Right lung (tissue), 5 donors: ENCODE data around the gene IKZF2. TPM values are rescaled to one million over a fixed set of nuclear protein-coding genes. Genes with fewer than 3 reads are reported as not detected.

Source experiments
- DNase-seq, 2 donors: peaks; one replicate each; pipeline ENCODE4 v3.0.0-alpha.2; 2013
- polyA plus RNA-seq, 5 donors: library from polyadenylated mRNA; unstranded; fragments of 120-200 nt; gene quantifications; one replicate each; pipeline versions ENCODE4 v1.2.1 to v1.2.3, GENCODE V29; 2013; ENCODE audit warnings: inconsistent platforms in 1 of 5, low replicate concordance in 1 of 5; ENCODE audit not compliant: insufficient read length in 5 of 5, insufficient read depth in 1 of 5

IKZF2 gene
- polyA plus RNA-seq, 5 donors, result 5.7 to 15.5 (median 14.7) TPM

DNA sequence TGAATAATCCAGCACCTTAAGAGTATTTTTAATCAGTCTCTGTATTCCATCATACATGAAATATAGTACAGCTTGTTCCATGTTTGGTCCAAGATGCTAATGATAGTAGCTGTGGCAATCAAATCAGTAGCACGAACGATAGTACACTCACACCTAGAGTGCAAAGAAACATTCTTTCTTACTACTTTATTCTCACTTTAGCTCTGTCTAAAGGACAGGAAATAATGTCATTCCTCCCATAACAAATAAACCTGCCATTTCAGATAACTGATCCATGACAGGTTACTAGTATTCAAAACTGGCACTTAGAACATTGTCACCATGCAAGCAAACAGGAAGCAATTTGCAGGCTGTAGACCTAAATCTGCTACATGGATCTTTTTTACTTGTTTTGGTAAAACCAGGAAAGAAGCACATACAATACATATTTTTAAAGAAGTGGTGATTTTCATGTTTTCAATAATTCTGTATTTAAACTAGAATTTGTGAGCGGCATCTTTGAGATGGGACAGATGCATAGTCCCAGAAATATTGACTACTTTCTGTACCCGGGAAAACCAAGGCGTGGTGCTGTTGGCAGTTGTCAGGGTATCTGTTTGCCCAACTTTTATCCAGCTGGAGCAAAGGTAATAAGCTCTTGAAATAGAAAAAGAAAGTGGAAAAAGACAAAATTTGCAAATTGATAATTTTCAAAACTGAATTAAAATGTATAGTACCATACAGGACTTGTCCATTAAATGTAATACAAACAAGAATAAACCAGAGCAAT, 49.5 kb downstream of the IKZF2 start:
- no peak for DNase-seq

DNA sequence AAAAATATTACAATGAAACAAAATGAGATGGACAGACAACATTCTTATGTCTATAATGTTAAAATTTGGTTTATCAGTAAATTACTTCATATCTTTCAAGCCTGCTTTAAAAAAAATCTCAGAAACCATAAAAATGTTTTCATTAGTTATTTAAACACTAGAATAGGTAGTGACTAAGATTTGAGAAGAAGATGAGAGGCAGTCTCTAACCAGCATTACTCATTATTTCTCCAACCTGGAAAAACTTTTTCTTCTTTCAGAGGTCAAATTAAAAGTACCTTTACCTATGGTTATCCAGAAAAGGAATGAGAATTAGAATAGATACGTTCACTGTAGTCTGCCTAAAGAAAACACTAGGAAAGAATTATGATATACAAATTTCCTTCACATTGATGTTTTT, 50.3 kb downstream of the IKZF2 start:
- DNase-seq, result no peak

DNA sequence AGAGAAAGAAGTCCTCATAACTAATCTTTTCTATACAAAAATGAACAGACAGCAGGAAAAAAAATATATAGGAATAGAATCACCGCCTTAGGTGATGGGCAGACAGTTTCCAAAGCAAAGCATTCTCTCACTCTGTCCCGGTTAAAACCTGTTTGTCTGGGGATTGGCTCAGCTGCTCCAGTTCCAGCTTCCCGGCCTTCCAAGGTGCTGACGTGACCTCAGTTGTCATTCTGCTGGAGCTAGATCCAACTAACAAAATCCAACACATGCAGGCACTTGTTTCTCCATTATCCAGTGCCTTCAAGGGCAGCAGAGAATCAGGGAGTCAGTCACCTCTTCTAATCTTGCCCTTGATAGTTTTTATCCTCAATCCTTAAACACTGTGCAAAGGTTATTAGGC, 52.8 kb downstream of the IKZF2 start:
- no peak for DNase-seq

DNA sequence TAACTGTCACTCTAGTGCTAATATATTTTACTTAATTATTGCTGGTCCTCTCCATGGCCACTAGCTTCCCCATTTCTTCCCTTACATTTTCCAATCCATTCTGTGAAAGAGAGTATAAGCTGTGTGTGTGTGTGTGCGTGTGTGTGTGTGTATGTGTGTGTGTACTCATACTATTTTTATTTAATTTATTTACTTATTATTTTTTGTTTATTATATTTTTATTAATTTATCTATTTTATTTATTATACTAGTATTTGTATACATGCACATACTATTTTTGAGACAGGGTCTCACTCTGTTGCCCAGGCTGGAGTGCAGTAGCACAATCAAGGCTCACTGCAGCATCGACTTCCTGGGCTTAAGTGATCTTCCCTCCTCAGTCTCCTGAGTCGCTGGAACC, 59.6 kb downstream of the IKZF2 start:
- no peak for DNase-seq

DNA sequence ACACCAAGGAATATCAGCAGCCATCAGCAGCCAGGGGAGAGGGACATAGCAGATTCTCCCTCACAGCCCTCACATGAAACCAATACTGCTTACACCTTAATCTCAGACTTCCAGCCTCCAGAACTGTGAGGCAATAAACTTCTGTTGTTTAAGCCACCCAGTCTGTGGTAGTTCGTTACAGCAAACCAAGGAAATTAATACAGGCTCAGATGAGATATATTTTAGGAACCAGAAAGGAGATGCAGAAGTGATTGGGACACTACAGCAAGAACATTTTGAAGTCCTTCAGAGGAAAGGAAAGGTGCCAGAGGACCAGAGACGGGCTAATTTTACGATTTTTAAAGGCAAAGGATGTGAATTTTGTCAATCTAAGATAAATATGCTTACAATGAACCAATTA, 60.6 kb downstream of the IKZF2 start:
- DNase-seq, result no peak

DNA sequence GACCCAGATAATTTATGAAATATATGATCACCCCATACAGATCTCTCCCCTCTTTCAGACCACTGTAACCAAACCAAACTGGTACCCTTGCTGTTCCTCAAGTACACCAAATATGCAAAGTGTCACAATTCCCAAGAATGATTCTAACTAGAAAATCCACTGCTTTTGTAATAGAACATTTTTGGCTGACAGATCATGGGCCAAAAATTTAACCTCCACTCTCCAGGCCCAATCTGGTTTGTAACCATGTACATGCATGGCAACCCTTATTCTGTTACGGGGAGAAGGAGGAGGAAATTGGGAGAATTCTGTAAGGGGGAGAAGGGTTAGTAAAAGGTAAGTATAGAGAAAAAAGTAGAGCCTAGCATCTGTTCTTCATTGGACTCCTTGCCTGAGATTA, 62.0 kb downstream of the IKZF2 start:
- no peak for DNase-seq

DNA sequence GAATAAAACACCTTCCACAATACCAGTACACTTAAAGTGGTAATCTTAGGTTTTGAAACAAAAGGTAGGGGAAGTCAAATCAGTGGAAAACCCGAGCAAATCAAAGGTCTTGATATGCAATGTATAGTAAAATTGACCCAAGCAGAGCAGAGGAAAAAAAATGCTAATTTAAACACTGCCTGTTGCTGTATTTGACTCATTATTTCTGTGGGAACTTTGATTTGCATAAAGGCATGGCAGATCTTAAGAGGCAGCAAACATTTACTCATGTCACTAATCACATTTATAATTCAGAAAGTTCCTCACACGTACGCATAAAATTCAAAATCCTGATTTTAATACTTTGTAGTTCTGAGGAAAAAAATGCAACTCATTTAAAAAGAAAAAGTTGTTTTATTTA, 64.4 kb downstream of the IKZF2 start:
- no peak for DNase-seq

DNA sequence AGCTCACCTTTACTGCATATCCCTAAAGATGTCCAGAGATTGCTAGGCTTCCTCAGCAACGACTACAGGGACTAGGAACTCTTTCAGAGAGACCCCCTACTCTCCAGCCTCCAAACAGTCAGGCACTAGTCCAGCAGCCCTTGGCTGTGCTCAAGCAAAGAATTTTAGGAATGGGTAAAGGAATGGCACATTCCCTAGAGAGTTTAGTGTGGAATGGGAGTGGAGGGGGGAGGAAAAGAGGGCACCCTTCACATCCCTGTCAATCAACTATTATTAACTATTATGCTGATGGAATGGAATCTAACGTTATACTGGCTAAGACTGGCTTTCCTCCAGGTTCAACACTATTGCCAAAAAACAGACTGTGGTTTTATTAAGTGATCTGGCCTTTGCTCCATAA, 64.8 kb downstream of the IKZF2 start:
- no peak for DNase-seq

DNA sequence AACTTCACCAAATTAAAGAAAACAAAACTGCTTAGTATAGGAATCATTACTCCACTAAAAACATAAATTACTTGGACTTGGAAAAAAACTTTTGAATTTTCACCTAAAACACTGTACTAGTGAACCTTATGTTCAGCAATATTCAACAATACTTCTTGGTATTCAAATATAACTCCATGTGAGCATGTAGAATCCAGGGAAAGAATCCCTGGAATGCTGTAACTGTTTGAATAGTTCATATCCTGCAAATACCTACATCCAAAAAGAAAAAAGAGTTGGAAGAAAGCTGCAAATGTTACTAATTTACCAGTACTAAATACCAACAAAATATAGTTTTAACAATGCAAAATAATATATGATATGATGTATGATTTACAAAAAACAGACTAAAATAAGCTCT, 65.4 kb downstream of the IKZF2 start:
- DNase-seq, result no peak

DNA sequence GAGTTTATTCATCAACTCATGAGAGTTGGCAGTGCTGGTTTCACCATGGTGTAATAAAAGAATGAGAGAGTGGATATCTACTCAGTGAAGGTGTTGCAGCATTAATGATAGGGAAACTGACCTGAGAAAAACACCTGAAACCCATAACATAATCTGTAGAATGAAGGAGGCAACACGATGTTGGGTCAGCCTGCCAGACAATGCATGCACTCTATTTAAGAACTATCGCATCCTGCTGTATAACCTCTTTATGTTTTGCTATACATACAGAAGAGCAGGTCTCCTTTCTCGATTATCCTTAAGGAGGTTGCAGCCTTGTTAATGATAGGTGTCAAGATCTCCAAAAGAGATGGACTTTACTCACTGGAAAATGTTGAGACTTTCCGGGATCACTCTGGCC, 65.9 kb downstream of the IKZF2 start:
- no peak for DNase-seq

DNA sequence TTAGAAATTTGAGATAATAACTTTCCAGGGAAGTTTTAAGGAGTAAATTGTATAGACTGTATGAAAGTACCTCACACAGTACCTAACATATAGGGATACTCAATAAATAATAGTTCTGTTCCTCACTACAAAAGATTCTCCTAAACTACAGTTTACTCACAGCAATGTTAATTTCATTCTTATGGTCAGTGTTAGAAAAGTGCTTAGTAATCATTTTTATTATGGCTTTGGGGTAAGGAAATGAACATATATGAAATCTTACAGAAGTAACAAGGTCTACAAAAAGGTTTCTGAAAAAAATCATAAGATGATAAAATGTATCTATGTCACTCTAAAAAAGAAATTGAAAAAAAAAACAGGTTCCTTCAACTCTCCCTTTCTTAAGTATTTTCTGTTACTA, 67.2 kb downstream of the IKZF2 start:
- DNase-seq, result no peak

DNA sequence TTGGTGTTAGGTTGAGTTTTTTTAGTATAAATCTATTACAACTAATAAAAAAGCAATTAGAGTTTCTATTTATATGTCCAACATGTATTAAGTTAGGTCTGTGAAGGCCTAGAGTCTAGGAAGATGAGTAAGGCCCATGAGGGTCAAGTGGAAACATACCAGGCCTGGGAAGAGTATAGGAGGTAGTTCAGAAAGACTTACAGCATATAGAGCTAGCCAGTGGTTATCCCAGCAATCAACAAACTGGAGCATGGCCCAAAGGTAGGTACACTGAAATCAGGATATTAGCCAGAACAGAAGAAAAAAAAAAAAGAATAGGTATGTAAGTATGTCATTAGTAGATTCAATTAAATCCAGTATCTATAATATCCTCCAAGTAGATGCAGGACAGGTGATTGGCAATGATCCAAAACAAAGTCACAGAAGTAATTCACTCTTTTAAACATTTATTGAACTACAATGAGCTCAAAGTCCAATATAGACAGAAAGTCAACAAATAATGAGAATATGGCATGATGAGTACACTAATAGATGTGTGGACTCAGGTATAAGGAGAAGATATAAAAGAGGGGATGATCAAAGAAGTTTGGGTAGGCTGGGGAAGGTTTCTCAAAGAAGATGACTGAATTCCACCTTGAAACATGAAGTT, 70.3 kb downstream of the IKZF2 start:
- no peak for DNase-seq

DNA sequence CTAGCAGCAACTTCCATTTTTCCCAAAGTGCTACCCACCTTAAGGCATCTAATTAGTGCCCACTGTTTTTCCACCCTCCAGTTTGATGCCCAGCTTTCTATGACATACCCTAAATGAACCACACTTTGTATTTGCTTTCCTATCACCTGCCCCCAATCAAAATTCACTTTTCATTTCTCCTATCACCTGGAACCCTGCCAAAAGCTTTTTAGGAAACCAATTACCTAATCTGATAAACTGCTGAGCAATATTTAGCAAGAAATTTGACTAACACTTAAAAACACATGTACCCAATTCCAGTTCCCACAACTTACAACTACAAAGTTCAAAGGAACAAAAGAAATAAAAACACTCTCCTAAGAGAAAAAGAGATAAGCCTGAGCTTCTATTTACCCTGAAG, 71.7 kb downstream of the IKZF2 start:
- DNase-seq, result no peak

DNA sequence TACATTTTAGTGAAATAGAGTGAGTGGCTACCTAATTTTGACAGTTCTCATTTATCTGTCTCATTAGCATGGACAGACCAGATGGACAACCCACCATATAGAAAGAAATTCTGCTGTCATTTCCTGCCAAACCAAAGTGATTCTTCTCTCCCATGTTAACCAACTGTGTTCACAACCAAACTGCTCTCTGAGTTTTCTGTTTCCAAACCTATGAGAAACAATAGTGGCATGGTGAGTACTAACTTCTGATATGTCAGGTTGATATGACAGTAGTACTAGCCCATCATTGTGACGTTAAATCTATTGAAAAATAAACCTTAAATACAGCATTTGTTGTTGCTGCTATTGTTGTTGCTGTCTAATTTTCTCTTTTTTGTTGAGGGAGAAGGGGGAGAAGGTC, 72.7 kb downstream of the IKZF2 start:
- DNase-seq, result no peak

DNA sequence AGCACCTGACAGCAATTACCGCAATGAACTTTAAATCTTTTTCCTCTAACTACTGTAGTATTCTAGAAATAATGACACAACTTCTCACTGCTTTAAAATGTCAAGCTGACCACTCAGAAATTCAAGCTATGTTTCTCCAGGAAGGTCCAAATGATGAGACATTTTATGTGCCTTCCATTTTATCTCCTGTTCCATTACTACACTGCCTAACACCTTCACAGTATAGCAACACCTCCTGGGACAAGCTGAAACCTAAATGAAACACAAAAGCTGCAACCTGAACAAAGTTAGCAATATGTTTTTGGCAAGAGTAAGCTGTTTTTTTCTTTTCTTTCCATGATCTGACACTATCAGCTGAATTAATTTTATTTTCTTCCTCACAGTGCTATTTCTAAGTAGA, 81.9 kb downstream of the IKZF2 start:
- DNase-seq, result no peak

DNA sequence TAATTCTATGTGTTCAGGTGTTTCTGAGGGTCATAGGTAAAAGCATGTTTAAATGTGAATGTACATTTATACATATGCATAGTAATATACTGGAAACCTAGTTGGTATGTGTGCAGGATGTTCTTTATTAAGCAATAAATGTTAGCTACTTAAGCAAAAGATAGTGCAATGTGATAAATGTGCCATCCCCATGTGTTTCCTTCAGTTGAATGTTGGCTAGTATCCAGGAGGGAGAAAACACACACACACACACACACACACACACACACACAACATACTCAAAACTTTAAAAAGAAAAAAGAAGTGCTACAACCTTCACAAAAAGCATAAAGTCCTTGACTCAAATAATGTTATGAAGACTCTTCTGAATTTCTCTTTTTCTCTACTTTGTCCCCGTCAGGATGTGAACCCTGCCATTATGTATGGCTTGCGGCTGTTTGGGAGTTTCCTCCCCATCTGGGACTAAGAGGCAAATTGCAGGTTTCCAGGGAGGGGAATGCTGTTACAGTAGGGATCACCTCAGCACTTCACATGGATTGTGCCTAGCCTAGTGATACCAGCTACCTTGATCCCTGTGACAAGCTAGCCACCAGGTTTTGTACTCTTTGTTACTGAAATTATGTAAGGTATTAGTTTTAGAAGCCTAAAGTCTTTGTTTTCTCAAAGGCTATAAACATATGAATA, 82.6 kb downstream of the IKZF2 start:
- no peak for DNase-seq

DNA sequence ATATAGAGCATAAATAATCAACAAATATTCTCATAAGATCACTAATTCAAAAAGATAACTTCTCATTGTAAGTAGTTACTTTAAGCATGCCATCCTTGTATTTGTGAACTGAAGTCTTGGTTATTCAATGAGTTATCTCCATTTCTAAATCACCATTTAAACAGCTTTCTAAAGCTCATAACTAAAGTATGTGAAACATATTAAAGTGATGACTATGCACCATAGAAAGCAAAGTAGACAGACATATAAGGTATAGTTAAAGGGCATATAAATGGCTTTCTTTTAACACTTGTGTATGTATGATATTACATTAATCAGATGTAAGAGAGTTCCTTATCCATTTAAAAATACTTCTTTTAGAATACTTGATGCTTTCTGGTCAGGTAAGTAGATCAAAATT, 83.5 kb downstream of the IKZF2 start:
- no peak for DNase-seq

DNA sequence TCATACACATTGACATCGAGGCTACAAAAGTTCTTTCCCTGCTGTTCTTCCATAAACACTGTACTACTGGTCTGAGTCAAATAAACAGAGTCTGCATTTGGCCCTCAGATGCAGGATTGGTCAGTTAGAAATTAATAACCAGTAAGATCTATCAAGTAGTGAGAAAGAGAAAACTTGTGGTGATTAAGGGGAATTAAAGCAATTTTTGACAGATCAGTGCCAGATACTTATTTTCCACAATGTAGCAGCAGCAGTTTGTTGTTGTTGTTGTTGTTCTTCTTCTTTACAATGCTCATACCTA, 85.0 kb downstream of the IKZF2 start:
- no peak for DNase-seq

DNA sequence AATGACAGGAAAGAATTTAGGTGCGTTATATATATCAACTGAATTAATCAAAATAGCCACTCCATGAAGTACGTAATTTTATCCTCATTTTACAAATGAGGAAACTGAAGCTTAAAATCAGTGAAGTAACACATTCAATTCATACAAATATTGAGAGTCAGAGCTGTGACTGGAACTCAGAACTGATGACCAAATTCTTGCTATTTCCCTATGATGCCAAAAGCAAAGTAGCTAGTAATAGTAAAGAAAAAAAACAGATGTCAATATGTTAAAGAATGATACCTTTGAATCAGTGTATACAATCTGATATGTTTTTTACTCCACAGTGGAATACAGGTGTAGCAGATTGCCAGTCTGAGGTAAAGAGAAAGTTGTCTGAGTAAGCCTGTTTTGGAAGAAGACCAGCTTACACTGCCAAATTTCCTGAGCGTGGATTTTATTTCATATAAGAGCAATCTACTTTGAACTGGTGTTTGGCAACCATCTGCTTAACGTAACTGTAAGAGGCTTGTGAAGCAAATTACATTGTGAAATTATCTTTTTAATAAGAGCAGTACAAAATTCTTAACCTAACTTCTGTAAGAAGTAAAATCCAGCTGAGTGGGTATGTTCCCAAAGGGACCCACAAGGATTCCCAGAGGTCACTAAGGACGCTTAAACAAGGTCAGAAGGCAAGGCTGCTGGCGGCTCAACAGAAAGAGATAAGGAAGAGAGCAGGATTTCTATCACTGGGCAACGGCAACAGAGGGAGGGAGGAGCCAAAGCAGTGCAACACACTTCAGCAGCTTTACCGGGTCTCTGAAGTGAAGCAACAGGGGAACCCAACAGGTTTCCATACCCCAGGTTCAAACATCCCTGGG, 85.6 kb downstream of the IKZF2 start:
- peak; percentile 6 to 7 for DNase-seq

DNA sequence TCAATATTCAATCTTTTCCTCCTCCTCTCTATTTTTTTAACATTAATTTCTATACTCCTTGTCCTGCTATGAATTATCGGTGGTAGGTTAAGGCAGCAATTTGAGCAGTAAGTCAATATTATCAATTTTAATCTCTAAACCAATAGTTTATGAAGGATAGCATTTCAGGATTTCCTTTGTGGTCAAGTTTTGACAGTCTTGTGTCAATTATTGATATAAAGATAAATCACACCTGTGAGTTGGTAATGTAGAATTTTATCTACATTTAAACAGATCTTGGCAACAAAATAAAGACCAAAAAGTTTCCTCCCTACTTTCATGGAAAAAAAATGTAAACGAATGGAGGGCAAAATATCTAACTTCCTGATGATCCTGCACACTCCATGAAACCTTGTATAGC, 87.3 kb downstream of the IKZF2 start:
- DNase-seq, result no peak

DNA sequence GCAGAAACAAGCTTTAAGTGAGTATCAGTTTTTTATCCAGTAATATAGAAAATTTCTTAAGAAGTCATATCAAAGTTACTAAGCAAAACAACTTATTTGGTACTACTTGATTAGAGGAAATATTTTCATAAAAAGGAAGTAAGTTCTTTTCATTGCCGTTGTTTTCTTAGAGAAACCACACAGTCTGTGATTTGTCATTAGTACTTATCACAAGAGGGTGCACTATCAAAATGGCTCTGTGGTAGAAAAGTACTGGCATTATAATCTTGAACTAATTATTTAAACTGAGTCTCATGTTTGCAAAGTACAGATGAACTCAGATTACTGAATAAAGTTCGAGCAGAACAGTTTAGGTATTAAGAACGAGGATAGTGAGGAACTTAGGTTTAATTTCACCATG, 93.4 kb downstream of the IKZF2 start:
- no peak for DNase-seq

DNA sequence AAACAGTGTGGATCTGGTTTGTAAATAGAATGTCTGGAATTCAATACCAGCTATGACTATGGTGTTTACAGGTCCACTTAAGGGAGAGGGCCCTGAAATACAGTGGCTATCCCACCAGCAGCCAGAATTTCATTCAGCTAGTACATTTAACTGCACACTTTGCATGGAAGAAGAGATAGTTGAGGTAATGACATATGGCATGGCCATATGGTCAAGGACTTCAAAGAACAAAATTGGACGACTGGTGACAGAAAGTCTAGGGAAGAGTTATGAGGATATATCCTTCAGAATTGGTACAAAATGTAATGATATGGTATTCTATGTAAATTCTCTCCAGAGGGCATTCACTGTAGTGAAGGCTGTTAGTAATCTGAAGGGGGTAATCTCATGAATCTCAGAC, 105.0 kb downstream of the IKZF2 start:
- no peak for DNase-seq

DNA sequence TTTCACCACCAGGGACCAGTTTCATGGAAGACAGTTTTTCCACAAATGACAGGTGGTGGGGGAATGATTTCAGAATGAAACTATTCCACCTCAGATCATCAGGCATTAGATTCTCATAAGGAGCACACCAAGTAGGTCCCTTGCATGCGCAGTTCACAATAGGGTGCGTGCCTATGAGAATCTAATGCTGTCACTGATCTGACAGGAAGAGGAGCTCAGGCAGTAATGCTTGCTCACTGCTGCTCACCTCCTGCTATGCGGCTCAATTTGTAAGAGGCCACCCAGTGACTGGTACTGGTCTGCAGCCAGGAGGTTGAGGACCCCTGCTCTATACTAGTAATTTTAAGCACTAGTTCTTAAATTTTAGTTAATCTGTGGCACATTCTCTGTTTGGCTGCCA, 107.8 kb downstream of the IKZF2 start:
- no peak for DNase-seq
